ENCODE results near the gene DNAJB14.
"Not testable (repeated sequence)": the region's sequence is repeated elsewhere in the genome, so short reads cannot be mapped to it uniquely, and the experiment has no call there.

DNAJB14 gene

DNA sequence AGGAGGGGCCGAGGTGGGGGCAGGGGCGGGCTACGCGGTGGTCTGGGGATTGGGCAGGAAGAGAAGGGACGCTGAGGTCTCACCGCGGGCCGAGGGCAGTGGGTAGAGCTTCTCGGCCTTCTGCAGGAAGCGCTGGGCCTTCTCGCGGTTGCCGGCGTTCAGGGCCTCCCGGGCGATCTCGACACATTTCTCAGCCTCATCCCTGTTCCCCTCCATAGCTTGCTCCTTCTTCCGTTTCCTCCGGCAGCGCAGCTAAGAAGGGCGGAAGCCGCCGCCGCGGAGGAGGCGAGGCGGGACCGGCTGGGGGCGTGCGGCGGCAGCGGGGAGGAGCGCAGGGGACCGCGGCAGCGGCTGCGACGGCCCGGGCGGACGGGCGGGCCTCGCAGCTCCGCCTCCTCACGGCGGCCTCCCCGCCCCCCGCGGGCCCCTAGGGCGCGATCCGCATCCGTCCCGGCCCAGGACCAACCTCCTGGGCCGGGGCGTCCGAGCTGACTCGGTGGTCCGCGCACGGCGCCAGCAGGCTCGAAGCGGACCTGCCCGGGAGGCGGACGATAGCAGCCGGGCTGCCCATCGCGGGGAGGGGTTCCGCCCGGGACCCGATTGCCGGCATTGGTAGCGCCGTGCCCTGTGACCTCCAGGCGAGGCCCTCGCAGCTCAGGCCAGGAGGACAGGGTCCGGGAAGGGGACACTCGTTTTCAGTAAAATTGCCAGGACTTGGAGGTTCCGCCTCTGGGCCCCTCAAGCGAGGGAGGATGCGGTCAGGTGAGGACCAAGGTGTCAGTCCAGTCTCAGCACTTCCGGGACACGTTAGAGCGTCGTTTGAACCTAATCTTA lies at the start of gene DNAJB14:
Gene DNAJB14, minus strand, starts transcription at position 263 of the 834 bp plus-strand sequence. Its CDS starts 47 bp downstream, at position 216.
- no peak for DNase-seq

DNA sequence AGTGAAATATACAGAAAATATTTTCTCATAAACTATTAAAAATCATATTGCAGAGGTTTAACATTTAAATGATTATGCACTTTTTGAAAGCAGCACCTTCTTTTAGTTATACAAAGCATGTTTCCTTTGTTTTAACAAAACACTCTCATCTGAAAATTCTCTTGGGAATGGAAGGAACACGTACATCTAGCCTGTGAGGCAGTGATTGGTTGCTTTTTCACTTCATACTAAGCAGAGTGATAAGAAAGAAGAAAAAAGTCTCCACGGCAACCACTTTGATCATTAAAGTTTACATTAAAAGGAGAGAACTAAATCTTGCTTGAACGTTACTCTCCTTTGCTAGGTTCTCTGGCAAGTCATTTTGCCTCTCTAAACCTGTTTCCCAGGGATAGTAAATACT lies 45.3 kb upstream of the DNAJB14 start:
- DNase-seq, result no peak

DNA sequence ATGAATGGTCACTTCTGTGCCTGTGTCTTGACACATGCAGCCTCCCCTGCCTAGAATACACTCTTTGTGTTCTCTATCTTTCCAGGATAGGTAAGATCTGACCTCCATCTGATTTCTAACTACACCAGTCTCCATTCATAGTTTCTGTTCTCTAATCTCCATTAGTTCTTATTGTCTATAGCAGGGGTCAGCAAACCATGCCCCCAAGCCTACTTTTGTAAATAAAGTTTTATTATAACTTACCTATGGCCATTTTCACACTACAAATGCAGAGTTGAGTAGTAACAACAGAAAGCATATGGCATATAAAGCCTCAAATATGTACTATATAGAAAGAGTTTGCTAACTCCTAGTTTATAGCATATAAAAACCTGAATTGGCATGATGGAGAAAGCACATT lies 41.3 kb upstream of the DNAJB14 start:
- no peak for DNase-seq

DNA sequence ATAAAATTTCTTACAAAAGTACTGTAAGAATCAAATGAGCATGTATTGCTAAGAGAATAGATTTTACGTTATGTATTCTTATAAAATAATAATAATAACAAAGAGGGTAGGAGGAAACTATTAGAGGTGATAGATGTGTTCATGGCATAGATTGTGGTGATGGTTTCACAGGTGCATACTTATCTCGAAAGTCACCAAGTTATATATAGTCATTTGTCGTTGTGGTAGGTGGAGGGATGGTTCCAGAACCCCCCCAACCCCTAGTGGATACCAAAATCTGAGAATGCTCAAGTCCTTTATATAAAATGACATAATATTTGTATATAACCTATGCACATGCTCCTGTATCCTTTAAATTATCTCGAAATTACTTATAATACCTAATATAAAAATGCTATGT lies 40.4 kb upstream of the DNAJB14 start:
- no peak for DNase-seq

DNA sequence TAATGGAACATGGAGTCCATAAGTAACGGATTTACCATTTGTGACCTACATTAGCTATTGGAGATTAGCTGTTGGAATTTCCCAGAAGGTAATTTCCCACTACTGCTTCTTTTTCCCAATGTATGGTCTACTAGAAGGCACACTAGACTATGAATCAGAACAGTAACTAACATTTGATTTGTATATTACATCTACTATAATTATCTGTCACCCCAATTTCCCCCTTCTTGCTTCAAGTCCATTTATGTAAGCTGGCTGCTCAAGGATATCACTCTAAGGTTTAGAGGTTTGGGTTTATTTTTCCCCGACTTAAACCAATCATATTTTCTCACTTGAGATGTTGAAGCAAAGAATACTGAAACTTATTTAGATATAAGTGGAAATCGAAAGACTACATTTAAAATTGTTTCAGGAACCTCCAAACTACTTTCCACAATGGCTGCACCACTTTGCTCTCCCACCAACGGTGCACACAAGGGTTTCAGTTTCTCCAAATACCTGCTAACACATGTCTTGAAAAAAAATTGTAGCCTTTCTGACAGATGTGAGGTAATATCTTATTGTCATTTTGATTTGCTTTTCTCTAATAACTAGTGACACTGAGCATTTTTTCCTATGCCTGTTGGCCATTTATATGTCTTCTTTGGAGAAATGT lies 37.0 kb upstream of the DNAJB14 start:
- DNase-seq, result no peak

DNA sequence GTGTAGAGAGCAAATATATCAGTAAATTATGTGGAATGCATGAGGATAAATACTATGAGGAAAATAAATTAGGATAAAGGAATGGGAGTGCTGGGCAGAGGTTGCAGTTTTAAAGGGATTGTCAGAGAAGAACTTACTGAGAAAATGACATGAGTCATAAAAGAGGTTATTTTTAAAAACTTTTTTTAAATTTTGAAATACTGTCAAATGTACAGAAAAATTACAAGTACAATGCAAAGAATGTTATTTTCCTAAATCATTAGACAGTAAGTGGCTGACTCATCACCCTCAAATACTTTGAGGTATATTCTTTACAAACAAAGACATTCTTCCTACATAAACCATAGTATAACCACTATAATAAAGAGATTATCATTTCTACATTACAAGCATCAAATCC lies 33.5 kb upstream of the DNAJB14 start:
- DNase-seq, result no peak

DNA sequence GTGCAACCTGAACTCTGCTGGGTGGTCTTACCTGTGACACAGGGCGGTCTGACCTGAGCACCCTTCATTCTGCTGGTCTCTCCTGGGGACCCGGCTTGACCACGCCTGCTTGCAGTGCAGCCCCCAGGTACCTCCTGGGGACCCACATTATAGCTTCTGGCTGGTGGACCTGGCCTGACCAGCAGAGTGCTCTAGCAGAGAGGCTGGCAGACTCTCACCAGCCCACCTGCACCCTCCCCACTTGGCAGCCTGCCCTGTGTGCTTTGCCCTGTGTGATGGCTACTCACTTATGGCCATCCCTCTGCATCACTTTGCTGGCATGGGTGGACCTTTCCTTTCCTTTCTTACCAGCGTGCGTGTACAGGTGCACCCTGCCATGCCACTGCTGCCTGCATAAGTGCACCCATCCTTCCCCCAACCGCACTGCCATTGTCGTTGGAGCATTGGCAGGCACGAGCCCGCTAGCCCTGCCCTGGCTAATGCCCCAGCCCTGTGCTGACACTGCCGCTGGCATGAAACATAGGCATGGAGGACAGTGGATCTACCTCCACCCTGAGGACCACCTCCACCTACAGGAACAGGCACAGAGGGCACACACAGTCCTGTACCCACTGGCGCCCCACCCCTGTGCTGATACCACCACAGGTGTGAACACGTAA lies 25.2 kb upstream of the DNAJB14 start:
- DNase-seq, result no peak

DNA sequence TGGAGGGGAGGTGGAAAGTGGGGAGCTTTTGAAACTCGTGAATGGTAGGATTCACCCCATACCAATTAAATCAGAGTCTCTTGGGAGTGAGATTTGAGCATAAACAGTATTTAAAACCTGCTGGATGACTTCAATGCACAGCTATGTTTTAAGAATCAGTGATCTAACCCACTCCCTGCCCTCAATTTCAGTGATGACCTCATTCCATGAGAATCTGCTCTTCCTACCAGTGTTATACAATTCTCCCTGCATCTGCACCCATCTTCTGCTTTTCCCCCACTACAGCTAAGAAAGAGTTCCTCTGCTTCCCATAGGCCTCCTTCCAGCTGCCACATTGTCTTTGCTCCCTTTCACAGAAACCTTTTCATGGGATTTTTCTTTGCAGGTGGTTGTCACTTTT lies 21.9 kb upstream of the DNAJB14 start:
- no peak for DNase-seq

DNA sequence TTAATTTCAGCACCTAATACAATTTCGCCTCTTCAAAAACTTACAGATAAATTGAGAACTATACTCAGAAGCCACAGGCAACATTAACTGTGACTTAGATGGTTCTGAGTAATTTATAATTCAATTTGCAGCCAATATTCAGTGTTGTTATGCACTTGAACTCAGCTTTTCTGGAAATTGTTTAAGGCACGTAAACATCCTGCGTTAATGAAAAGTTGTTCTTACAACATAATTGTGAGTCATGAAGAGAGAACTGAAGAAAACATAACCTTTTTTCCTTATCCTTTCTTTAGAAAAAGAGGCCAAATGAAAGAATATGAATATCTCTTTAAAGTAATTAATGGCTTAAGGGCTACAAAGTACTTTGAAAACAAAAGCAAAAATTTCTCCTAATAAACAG lies 20.3 kb upstream of the DNAJB14 start:
- no peak for DNase-seq

DNA sequence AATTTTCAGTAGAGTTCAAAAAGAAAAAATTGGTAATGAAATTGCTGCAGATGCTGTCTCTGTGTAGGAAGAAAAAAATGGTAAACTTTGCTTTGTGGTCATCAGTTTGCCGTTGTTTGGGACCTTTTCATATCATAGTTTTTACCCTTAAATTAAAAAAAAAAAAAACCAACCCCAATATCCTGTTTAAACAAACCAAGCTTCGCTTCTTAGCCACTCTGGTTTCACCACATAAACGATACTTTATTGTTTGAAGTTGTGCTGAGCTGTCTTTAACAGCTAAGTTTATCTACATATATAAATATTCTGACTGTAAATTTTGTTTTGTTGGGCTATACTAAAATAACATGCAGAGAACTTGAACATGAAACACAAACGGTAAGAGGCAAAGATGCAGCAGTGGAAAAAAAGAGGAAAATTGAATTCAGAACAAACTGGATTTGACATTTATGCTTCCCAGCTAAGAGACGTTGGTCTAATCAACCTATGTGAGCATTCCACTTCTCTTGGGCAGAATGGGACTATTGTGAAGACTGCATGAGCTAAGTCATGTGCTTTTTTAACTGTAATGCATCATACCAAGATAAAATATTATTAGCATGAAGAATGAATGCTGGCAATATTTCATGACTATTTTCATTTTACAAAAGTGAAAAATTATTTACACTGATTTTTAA lies 19.4 kb upstream of the DNAJB14 start:
- DNase-seq, result no peak

DNA sequence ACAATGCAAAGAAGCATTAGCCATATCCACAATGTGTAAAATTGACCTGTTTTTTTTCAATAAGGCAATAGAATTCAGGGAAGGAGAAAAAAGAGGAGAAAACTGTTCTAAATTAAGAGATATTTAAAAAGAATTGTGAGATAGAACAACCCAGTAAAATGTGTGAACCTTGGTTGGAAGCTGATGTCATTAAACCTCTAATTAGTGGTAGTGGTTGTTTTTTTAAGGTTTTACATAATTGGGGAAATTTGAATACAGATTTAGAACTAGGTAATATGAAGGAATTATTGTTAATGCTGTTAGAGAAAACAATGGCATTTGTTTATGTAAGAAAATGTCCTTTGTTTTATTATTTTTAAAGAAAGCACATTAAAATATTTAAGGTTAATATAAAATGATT lies 18.8 kb upstream of the DNAJB14 start:
- DNase-seq, result no peak

DNA sequence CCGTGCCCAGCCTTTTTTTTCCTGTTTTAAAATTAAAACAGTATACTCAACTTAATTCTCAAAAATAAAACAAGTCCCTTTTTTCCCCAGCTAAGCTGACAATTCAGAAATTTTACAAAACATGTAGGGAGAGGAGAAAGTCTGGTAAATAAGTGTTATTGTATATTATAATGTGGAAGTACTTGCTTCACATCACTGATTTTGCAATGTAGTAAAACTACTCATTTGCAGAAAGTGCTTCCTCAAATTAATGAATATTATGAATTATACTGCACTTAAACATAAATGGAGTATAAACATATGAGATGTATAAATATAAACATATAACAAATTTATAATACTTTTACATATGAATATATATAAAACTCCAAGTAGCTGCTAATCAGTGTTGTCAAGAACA lies 15.3 kb upstream of the DNAJB14 start:
- no peak for DNase-seq

DNA sequence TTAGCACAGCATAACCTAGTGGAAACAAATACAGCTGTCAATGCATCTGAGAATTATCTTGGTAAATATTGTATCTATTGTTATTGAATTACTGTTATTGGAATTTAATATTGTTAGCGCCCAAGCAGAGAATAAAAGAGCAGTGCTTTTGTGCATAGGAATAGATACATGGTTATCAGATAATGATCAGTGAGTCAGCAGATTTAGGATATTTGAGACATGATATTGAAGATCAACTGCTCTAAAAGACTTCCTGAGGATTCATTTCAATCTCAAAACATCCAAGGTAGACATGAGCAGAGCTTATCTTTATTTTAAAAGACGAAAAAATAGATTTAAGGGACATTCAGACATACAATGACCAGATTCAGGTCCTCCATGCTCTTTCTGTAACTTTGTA lies 14.2 kb upstream of the DNAJB14 start:
- no peak for DNase-seq

DNA sequence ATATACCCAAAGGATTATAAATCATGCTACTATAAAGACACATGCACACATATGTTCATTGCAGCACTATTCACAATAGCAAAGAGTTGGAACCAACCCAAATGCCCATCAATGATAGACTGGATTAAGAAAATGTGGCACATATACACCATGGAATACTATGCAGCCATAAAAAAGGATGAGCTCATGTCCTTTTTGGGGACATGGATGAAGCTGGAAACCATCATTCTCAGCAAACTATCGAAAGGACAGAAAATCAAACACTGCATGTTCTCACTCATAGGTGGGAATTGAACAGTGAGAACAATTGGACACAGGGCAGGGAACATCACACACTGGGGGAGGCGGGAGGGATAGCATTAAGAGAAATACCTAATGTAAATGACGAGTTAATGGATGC lies 11.8 kb upstream of the DNAJB14 start:
- DNase-seq, result not testable (repeated sequence)

DNA sequence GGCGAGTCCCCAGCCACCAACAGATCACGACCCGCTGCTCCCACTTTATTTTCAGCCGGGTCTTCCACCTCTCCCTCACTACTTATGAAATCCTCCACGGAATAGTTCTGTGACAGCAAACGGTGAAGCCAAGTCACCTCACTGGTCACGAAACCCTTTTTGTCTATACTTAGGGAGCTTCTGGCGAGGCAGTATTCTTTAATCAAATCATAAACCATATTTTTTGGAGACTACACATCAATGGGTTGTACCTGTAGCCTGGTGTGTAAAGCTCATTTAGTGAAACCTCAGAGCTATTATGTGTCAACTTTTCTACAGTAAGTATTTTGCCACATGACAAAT lies 4.5 kb upstream of the DNAJB14 start:
- no peak for DNase-seq

DNA sequence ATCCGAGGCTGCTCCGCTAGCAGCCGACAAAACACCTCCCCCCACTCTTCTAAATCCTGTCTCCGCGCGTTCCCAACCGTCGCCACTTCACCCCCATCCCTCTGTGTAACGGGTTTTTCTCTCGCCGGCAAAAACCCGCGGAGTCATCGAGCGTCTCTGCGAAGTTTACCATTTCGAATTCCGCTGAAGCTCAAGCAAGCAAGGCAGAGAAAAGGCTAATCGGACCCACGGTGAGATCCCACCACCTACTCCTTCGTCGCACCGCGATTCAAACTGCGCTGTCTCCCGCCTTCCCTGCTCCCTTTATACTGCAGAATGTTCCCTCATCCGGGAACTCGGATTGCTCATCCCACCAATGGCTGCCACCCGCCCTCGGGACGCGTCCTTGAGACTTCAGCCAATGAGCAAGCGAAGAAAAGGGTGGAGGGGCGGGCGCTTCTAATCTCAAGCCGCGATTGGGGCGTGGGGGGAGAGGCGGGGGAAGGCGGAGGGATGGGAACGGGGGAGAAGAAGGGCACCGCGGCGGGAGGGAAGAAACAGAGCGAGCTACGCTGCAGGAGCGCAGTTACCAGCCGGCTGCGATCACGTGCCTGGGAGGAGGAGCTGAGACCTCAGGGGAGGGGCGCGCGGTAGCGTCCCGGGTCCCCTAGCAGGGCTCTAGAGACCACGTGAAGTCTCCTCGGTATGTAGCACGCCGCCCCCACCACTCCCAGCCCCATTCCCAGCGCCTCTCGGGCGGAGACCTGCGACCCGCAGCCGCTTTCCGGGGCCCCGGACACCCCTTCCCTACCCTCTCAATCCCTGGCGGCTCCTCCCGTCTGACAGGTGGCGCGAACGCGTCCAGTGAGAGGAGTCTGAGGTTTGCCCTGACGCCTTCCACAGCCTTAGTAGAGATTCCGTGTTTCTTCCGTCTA lies 3.8 kb upstream of the DNAJB14 start, which contains the start of gene H2AZ1:
Gene H2AZ1, minus strand, starts transcription at position 277 of the 914 bp plus-strand sequence. Its CDS starts 105 bp downstream, at position 172.
- DNase-seq, result peak; percentile 88

DNA sequence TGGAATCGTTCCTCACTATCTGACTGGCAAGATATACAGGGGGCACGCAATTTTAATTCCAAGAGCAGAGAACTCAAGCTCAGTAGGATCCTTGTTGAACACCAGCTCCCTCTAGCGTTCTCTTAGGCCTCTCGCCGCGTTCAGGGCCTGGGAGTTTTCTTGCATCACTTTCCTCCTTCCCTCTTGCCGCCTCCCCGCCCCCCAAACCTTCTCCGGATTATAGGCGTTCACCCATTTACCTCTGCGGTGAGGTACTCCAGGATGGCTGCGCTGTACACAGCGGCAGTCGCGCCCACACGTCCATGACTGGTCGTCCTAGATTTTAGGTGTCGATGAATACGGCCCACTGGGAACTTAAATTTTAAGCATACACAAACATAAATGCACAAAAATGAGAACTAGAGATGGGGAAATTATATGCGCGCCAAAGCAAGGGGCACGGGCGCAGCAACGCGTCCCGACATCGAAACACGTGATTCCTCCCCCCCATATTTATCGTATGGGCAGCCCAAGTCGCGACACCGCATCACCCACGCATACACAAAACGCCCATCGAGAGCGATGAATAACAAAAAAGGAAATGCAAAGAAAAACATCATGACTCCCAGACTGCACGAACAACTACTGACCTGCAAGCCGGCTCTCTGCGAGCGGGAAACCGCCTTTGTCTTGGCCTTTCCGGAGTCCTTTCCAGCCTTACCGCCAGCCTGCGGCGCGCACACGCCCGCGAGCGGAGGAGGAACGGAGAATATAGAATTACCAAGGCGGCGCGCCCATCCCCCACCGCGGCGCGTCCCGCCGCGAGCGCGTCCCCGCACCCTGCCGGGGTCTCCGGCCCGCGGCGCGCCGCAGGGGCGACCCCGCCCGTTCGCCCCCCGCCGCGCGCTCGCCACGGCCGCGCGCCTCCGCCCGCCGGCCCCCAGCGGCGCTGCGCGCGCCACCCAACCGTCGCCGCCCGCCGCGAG lies 2.9 kb upstream of the DNAJB14 start:
- DNase-seq, result peak; percentile 42

DNA sequence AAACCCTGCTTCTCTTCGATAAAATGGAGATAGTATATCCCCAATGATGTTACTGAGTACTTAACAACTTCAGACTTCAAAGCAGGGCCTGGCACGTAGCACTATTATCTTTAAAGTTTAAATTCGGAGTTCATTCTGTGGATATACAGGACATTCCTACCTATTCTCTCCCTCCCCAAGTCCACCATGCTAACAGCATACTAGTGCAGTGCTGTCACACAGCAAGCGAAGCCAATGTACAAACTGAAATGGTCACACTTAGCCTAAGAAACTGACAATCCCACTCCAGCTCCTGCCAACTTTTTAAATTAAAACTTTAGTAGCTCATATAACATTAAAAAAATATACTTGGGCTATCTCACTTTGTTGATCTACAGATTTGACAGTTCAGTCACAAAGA lies 1.2 kb upstream of the DNAJB14 start:
- DNase-seq, result no peak

DNA sequence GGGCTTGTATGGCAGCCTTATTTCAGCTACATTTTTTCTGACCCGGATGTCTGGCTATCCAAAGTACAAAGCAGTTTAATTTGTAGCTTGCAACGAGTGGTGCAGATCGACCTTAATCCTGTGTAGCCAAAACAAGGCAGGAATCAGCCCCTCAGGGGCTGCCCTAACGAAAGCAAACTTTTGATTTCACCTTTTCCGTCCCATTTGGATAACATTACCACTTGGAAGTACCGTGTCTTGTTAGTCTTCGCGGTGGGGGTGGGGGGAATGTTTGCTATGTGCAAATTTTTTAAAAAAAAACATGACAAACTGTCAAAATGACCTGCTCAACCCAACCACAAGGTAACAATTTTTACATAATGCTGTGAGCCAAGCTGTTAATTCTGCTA lies 766 bp upstream of the DNAJB14 start:
- DNase-seq, result no peak

DNA sequence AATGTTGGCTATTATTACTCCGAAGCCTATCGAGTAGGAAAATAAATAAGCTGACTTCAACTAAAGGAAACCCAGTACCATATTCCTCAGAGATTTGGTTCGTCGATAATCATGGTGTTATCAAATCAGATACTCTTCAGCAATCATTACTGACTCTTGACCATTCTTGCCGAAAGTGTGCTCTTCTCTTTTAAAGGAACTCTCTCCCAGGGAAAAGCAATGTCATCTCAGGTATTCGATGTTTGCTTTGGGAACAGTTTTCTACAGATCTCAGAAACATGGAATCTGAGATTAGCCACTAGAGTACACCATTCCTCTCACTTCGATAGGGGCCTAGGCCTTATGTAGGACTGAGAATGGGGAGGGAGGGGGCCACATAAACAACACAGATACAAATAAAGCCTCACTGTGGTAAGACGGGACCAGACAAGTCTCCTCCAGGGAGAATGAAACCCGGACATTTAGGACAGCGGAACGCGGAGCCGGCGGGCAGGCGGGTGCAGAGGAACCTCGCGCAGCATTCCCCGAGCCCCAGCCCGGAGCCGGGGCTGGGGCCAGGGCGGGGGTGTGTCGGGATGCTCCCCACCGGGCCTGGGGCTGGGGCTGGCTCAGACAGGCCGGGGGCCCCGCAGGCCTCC lies 581 bp downstream of the DNAJB14 start:
- DNase-seq, result no peak

Data from NCI-H1417 treated with DMSO at 0.1 percent for 48 hours (cell line).